ENCODE data around the gene ANKRD65. TPM values are rescaled to one million over a fixed set of nuclear protein-coding genes. Genes with fewer than 3 reads are reported as not detected.
A peak's percentile ranks its signal among the peaks of the same experiment; 100 is the strongest.
"Not testable (repeated sequence)": the region's sequence is repeated elsewhere in the genome, so short reads cannot be mapped to it uniquely, and the experiment has no call there.

The ANKRD65 gene
- total RNA-seq, 1 experiment from 2014 or later = not detected

DNA sequence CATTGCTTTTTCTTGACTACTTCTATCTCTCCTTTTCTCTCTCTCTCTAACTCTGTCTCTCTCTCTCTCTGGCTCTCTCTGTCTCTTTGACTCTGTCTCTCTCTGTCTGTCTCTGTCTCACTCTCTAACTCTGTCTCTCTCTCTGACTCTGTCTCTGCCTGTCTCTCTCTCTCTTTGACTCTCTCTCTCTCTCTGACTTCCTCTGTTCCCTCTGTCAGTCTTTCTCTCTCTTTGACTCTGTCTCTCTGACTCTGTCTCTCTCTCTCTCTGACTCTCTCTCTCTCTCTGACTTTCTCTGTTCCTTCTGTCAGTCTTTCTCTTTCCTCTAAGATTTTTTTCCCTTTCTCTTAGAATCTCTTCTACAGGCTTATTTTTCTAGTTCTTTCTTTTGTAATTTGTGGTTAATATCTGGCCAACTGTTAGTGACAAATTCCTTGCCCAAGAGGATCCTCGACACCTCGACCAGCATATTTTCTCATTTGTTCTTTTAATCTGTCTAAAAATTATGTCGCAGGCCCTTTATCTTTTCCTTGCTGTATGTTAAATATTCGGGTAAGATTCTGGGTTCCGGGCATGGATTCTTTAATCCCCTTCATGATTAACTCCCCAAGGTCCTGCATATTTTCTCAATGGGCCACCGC is 28.1 kb upstream of the ANKRD65 start, which contains the start of gene ATAD3C:
ATAD3C (plus strand) TSS at position 591 of the 641 bp plus-strand sequence. CDS start 995 bp downstream, outside the sequence.
- in situ Hi-C loops (cut with HindIII; ENCODE audit: low pct_unique_long_range_greater_than_20kb, low sequenced_read_pairs) = no loop called here
- no peak for DNase-seq (ENCODE audit: low read depth, low spot score)

DNA sequence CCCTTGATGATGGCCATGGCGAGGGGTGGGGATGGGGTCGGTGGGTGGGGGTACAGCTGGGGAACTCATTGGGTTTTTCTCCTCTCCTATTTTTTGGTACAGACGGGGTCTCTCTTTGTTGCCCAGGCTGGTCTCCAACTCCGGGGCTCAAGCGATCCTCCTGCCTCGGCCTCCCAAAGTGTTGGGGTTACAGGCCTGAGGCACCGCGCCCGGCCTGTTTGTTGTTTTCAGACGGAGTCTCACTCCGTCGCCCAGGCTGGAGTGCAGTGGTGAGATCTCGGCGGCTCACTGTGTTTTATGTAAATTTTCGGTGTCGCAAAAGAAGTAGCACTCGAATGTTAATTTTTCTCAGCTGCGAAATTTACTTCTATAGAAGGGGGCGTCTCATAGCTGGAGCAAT is 25.6 kb upstream of the ANKRD65 start:
- in situ Hi-C loops (cut with HindIII; ENCODE audit: low pct_unique_long_range_greater_than_20kb, low sequenced_read_pairs); DNase-seq (ENCODE audit: low read depth, low spot score): not testable (repeated sequence)

DNA sequence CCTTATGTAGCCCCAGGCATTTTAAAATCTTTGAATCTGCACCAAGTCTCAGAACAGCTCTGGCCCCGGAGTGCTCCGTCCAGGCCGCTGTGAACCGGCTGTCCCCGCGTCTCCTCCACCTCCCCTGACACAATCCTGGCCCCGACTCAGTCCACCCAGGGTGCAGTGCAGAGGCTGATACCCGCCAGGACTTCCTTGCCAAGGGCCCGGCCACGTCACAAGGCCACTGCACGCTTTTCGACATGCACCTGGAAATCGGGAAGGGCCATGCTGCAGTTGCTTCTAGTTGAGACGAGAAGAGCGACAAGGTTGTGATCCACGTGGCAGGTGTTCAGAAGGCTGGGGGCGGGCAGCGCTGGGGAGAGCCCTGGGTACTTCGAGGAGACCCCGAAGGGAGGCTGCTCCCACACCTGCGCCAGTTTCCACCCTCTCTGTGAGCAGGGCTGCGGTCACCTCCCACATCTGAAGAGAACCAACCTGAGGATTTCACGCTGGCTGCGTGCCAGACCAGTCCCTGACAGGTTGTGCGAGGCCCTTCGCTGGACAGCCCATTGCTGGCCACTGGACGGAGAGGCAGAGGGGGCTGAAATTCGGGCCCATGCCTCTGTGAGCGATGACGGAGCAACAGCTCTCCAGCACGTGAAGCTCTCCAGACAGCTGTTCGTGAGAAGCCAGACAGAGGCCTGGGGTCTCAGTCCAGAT is 21.1 kb upstream of the ANKRD65 start:
- no peak for DNase-seq (ENCODE audit: low read depth, low spot score)
- in situ Hi-C loops (cut with HindIII; ENCODE audit: low pct_unique_long_range_greater_than_20kb, low sequenced_read_pairs) = no loop called here

DNA sequence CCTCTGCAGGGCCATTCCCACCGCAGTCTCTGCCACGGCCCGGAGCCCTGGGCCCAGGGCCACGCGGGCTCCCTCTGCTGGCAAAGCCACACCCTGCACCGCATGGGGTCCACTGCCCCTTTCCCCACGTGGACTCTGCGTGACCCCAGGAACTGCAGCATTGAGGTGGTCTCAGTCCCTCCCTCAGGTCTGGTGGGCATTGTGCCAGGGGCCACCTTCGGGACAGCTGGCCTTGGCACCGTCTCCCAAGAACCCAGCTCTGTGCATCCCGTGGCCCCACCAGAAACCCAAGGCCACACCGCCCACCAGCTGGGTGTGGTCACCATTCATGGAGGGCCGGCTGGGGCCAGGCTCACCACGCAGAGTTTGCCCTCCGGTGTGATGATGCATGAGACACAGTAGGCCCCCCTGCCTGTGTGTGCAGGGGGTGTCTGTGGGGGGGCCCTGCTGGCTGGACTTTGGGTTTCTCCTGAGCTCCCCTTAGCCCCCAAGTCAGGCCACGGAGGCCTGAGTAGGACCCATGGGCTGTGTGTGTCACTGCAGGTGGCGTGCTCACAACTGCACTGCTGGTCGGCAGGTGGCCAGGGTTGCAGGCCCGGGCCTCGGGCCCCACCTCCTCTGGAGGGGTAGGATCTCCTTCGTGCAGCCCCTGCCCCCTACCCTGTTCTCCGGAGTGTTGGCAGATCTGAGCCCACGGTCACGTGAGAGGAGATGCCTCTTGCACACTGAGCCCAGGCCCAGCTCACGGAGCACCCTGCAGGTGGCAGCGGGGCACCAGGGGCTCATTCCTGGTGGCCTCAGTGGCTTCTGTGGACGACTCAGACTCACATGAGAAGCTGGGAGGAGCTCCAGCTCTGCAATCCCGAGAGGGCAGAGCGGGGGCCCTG is 20.2 kb upstream of the ANKRD65 start:
- peak; percentile 59 for DNase-seq (ENCODE audit: low read depth, low spot score)
- in situ Hi-C loops (cut with HindIII; ENCODE audit: low pct_unique_long_range_greater_than_20kb, low sequenced_read_pairs) = no loop called here

DNA sequence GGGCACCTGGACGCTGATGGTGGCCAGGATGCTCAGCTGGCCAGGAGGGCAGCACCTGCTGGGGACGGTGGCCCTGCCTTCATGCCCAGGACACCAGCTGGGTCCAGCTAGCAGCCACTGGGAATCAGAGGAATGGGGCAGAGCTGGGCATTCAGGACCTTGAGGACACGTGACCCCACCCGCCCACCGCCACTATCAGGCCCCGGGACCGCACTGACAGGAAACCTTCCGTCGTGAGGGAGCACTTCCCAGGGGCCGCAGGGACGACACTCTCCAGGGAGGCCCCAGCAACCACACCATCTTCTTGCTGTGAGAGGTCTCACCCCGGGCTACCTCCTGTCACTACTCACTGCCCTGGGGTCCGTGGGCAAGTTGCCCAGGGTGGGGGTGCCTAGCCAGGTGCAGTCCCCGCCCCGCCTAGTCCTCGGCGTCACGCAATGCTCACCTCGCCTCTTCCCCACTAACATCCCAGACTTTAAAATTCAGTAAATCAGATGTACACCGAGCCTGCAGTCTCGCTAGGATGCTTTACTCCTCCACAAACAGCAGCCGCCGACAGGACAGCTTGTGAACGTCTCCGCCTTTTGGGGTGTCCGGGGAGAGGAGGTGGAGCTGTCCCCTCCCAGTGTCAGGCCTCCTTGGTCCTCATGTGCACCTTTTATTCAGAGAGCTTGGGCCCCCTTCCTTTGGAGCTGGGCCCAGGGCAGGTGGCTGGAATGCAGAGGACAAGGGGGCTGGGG is 19.4 kb upstream of the ANKRD65 start:
- in situ Hi-C loops (cut with HindIII; ENCODE audit: low pct_unique_long_range_greater_than_20kb, low sequenced_read_pairs) = no loop called here
- no peak for DNase-seq (ENCODE audit: low read depth, low spot score)

DNA sequence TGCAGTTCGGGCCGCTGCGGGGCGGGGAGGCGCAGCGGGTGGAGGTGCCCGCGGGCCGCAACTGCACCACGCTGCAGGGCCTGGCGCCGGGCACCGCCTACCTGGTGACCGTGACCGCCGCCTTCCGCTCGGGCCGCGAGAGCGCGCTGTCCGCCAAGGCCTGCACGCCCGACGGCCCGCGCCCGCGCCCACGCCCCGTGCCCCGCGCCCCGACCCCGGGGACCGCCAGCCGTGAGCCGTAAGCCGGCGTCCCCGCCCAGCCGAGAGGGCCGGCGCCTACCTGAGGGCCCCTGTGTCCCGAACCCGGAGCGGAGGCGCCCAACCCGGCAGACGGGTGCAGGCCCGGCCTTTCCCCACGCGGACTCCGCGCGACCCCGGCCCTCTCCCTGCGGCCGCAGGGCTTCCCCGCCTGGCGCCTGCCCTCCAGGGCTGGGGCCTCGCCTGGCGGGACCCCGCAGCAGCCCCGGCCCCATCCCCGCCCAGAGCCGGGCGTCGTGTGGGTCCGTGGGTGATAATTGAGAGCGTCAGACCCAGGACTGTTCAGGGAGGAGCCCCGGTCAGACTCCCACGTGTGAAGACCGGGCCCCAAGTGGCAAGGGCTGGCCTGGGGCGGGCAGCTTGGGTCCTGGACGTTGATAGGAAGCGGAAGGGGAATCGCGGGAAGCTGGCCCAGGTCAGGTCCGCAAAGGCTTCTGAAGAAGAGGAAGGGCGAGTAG is 18.6 kb upstream of the ANKRD65 start:
- in situ Hi-C loops (cut with HindIII; ENCODE audit: low pct_unique_long_range_greater_than_20kb, low sequenced_read_pairs) = no loop called here
- no peak for DNase-seq (ENCODE audit: low read depth, low spot score)

DNA sequence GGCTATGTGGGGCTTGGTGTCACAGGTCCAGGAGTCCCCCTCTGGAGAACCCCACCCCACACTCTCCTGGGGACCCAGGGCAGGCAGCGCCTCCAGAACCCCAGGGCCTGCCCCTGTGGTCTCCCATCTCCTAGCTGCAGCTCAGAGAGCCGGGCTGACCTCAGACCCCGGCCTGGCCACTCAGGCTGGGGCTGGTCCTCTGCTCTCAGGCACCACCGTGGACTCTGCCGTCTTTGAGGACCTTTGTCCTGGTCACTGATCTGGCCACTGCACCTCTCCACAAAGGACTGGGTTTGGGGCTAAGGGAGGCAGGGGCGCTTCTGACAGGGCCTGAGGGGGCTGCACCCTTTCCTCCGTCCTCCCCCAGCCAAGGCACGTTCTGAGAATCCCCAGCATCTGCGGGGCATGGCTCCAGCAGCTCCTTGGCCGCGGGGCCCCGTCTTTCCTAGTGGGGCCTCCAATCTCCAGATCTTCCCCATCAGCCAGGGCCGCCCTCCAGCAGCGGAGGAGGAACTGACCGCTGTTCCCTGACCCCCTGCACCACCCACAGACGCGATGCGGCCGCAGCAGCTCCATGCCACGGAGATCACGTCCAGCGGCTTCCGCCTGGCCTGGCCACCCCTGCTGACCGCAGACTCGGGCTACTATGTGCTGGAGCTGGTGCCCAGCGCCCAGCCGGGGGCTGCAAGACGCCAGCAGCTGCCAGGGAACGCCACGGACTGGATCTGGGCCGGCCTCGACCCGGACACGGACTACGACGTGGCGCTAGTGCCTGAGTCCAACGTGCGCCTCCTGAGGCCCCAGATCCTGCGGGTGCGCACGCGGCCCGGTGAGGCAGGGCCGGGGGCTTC is 17.7 kb upstream of the ANKRD65 start:
- DNase-seq (ENCODE audit: low read depth, low spot score) = no peak
- in situ Hi-C loops (cut with HindIII; ENCODE audit: low pct_unique_long_range_greater_than_20kb, low sequenced_read_pairs) = no loop called here

DNA sequence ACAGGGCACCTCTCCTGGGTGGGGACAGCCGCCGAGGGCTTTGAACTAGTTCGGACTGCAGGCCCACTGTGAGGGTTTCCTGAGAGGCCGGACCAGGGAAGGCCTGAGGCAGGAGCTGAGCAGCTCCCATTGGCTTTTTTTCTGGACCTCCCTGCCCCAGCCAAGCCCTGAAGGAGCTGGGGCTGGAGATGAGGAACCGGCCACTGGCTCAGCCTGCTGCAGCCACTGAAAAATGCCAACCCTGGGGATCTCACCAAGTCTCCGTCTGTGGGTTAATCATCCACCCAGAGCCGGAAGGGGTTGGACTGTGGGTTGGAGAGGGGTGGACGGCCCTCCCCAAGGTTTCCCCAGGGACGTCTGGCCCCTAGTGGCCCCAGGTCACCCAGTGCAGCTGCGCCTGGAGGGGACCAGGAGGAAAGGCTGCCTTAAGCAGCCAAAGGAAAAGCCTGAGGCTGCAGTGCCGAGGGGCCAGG is 16.9 kb upstream of the ANKRD65 start:
- no peak for DNase-seq (ENCODE audit: low read depth, low spot score)

DNA sequence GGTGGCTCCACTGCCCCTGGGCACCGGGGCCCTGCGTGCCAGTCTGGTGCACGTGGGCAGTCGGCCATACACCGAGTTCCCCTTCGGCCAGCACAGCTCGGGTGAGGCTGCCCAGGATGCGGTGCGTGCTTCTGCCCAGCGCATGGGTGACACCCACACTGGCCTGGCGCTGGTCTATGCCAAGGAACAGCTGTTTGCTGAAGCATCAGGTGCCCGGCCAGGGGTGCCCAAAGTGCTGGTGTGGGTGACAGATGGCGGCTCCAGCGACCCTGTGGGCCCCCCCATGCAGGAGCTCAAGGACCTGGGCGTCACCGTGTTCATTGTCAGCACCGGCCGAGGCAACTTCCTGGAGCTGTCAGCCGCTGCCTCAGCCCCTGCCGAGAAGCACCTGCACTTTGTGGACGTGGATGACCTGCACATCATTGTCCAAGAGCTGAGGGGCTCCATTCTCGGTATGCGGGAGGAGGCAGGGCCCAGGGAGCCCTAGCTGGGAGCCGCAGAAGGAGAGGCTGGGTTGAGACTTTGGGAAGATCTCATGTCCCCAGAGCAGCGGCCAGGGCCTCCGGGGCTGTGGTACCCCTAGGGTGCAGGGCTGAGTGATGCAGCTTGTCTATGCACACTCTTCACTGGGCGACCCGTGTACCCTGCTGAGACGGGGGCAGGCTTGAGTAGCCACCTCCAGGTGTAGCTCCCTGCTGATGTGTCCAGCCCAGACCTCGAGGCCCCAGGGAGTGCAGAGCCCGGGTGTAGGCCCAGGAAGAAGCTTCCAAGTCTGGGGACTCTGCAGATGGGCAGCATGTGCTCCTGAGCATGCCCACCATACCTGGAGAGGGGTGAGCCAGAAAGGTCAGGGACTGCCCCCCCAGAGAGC is 16.2 kb upstream of the ANKRD65 start:
- in situ Hi-C loops (cut with HindIII; ENCODE audit: low pct_unique_long_range_greater_than_20kb, low sequenced_read_pairs) = no loop called here
- no peak for DNase-seq (ENCODE audit: low read depth, low spot score)

More for the DNA sequence above, 16.9 kb upstream of the ANKRD65 start:
- in situ Hi-C loops (cut with HindIII; ENCODE audit: low pct_unique_long_range_greater_than_20kb, low sequenced_read_pairs) = no loop called here

DNA sequence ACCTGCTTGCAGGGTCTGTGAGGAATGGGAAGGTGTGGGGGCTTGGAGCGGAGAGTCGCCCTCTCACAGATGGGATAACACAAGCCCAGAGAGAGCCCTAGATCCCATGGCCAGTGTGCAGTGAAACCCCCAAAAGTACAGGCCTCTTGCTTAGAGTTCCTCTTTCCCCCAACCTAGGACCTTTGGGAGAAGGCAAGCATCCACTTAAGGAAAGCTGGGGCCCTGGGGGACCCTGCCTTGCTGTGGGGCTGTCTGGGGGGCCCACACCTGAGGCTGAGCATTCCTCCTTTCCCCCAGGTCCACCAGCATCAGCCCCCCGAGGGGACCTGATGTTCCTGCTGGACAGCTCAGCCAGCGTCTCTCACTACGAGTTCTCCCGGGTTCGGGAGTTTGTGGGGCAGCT is 15.6 kb upstream of the ANKRD65 start:
- DNase-seq (ENCODE audit: low read depth, low spot score) = no peak
- in situ Hi-C loops (cut with HindIII; ENCODE audit: low pct_unique_long_range_greater_than_20kb, low sequenced_read_pairs) = no loop called here

DNA sequence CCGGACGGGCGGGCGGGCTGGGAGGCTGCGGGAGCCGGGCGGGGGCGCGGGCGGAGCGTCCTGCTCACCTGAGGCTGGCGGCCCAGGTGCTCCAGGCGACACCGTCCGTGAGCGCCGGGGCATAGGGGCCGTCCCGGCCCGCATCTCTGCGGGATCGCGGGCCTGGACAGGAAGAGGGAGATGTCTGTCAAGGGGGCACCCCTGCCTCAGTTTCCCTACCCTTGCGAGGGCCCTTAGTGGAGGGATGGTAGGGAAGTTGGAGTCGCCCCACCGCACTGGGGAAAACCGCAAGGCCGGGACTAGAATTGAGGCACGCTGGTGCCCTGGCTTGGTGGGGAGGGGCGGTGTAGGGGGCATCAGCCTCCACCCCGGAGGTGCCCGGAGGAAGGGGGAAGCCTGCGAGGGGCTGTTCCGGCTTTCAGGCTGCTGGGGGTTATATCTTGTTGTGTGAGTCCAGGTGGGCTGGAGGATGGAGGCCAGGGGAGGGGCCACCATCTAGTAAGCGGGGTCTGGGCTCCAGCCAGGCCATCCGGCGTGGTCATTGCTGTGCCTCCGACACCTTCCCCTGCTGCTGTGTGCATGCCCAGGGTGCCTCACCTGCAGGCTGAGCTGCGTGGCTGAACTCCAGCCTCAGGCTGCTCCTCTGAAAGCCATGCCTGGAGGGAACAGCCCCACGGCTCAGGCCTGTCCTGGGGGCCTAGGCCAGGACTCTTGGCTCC is 15.0 kb upstream of the ANKRD65 start:
- DNase-seq (ENCODE audit: low read depth, low spot score) = no peak
- in situ Hi-C loops (cut with HindIII; ENCODE audit: low pct_unique_long_range_greater_than_20kb, low sequenced_read_pairs) = no loop called here

DNA sequence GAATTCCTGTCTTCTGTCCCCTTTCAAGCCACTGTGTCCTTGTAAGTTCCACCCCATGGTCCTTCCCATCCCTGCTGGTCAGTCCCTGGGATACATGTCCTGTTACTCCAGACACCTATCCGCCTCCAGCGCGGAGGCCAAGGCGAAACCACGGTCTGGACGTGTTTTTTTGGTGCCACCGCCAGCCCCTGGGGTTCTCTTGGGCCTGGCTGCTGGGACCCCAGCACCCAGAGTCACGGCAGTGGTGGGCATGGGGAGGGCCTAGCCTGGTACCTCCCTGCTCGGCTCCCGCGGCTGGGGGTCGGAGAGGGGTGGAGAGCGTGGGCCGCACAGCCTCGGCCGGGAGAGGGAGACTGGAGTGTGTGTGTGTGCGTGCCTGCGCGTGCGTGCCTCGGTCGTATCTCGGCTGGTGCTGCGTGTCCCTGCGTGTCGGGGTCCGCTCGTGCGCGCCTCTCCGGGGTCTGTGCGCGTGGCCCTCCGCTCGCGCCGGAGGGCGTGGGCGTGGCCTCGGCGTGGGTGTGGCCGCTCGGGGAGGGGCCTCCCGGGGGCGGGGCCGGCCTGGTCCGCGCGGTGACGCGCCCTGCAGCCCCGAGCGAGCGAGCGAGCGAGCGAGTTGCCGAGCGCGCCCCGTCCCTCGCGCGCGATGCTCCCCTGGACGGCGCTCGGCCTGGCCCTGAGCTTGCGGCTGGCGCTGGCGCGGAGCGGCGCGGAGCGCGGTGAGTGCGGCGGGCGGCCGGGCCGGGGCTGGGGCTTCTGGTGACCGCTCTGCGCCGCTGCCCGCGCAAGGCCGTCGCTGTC is 14.2 kb upstream of the ANKRD65 start, which contains the start of gene VWA1:
VWA1 (plus strand) TSS at position 585 of the 798 bp plus-strand sequence; CDS start at position 644, 59 bp downstream.
- DNase-seq (ENCODE audit: low read depth, low spot score) = peak; percentile 32
- in situ Hi-C loops (cut with HindIII; ENCODE audit: low pct_unique_long_range_greater_than_20kb, low sequenced_read_pairs) = no loop called here

DNA sequence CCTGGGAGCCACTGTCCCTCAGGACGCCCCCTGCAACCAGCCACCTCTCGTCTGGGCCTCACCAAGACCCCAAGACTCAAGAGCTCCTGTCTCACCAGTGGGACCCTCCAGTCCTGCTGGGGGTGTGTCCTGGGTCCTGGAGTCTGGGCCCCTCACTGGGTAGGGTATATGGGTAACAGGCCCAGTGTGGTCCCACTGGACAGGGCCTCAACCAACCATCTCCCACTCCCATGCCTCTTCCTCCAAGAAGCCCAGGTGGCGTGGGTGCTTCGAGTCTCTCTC is 13.7 kb upstream of the ANKRD65 start:
- DNase-seq (ENCODE audit: low read depth, low spot score) = no peak
- in situ Hi-C loops (cut with HindIII; ENCODE audit: low pct_unique_long_range_greater_than_20kb, low sequenced_read_pairs) = no loop called here

DNA sequence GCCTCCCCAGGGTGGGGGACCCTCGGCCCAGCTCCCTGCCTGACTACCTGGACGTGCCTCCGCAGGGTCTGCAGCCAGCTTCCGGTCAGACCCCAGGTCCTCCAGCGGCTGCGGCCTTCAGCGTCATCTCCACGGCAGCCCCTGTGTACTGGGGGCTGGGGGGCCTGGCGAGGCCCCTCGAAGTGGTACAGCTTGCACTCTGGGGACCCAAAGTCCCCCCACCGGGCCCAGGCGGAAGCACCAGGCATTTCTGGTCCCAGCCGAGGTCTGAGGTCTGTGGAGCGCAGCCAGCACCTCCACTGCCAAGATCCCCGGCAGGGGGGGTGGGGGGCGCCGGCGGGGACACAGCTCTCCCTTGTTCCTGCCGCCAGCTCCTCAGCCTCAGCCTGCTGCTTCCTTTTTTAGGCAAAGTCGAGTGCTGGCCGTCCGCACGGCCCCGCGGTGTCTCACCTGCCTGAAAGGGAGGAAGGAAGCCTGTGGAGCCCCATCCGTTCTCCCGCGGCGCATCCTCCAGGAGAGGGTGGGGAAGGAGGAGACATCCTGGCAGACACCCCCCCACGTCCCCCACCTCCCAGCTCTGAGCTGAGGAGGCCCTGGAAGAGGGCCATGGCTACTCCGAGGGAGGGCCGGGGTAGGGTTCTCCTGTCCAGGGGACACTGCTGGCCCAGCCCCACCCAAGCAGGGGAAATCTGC is 13.2 kb upstream of the ANKRD65 start:
- in situ Hi-C loops (cut with HindIII; ENCODE audit: low pct_unique_long_range_greater_than_20kb, low sequenced_read_pairs) = no loop called here
- no peak for DNase-seq (ENCODE audit: low read depth, low spot score)
